ENCODE measurements around the gene MAN2A1.

MAN2A1 gene

GRCh38 chr5:109877670-109878045 is 187.9 kb downstream of the MAN2A1 start:
- Histone ChIP-seq H3K4me3 (replicated peaks; ENCODE audit: low read depth, low read length) (no peak overlapping the region), H3K27me3 (replicated peaks; ENCODE audit: control insufficient read depth, insufficient read depth, low read length) (no peaks in the 10 kb centered on the region), H3K36me3 (ENCODE audit: control insufficient read depth, insufficient read depth, low read length) (no peaks in the 10 kb centered on the region)
- no peak for DNase-seq (ENCODE audit: extremely low read depth, insufficient read length)
- TF ChIP-seq, protein P1, sequence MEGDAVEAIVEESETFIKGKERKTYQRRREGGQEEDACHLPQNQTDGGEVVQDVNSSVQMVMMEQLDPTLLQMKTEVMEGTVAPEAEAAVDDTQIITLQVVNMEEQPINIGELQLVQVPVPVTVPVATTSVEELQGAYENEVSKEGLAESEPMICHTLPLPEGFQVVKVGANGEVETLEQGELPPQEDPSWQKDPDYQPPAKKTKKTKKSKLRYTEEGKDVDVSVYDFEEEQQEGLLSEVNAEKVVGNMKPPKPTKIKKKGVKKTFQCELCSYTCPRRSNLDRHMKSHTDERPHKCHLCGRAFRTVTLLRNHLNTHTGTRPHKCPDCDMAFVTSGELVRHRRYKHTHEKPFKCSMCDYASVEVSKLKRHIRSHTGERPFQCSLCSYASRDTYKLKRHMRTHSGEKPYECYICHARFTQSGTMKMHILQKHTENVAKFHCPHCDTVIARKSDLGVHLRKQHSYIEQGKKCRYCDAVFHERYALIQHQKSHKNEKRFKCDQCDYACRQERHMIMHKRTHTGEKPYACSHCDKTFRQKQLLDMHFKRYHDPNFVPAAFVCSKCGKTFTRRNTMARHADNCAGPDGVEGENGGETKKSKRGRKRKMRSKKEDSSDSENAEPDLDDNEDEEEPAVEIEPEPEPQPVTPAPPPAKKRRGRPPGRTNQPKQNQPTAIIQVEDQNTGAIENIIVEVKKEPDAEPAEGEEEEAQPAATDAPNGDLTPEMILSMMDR (IDR thresholded peaks at IDR 0.05; ENCODE audit: insufficient read depth, low read length, poor library complexity, severe bottlenecking), result no peak

GRCh38 chr5:109878887-109879286 is 189.2 kb downstream of the MAN2A1 start:
- no peaks in the 10 kb centered on the region for H3K27me3 ChIP-seq (replicated peaks; ENCODE audit: control insufficient read depth, insufficient read depth, low read length)
- no peak overlapping the region for H3K4me3 ChIP-seq (replicated peaks; ENCODE audit: low read depth, low read length)
- H3K36me3 ChIP-seq (ENCODE audit: control insufficient read depth, insufficient read depth, low read length), result no peaks in the 10 kb centered on the region
- DNase-seq (ENCODE audit: extremely low read depth, insufficient read length), result no peak
- TF ChIP-seq, protein P1 (IDR thresholded peaks at IDR 0.05; ENCODE audit: insufficient read depth, low read length, poor library complexity, severe bottlenecking), result no peak

DNA sequence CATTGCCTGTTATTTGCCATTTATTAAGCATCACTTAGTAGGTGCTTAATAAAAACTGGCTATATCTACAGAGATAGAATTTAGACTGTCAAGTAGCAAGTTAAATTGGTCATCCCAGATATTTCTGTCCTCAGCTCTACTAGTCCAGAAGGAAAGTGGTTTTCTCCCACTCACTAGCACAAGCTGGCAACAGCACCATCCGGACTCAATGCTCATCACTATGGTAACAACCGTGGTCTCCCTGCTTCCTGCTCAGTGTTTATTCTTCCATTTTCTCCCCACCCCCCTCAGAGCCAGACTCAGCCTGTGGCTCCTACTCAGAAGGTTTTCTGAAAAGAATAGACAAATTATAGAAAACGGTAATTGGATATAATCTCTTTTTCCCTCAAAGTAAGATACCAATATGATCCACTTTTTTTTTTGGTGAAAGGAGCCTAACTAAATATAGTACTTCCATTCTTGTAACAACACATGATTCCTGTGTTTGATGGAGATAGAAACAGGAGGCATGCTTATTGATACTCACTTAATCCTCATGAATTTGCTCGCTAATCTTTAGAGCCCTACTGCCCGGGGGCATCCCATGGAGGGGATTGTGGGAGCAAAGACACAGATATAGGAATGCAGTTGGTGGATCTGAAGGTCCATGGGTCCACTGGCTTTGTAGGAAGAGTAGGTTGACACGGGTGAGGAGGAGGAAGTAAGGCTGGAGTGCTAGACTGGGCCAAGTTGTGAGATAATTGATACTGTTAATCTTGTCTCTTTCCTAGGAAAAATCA is 191.4 kb downstream of the MAN2A1 start:
- no peak for DNase-seq (ENCODE audit: extremely low read depth, insufficient read length)
- TF ChIP-seq, protein P1 (IDR thresholded peaks at IDR 0.05; ENCODE audit: insufficient read depth, low read length, poor library complexity, severe bottlenecking), result no peak
- Histone ChIP-seq H3K36me3 (ENCODE audit: control insufficient read depth, insufficient read depth, low read length) (no peaks in the 10 kb centered on the region), H3K4me3 (replicated peaks; ENCODE audit: low read depth, low read length) (no peak overlapping the region), H3K27me3 (replicated peaks; ENCODE audit: control insufficient read depth, insufficient read depth, low read length) (no peaks in the 10 kb centered on the region)

DNA sequence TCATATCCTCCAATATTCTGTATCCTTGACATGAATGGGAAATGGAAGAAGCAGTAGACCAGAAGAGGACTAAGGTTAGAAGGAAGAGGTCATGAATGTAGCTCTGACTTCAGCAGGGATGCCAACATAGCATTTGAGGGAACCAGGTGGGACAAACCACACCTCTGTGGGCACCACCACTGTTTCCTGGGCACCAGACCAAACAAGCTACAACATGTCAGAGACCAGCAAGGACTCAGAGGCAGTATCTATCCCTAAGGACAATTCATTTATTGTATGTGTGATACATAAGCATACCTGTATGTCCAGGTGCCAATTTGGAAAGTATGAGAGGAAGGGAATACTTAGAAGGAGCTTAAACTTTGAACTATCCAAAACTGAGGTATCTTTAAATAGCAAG is 192.8 kb downstream of the MAN2A1 start:
- TF ChIP-seq, protein P1 (IDR thresholded peaks at IDR 0.05; ENCODE audit: insufficient read depth, low read length, poor library complexity, severe bottlenecking), result no peak
- no peak for DNase-seq (ENCODE audit: extremely low read depth, insufficient read length)
- Histone ChIP-seq H3K27me3 (replicated peaks; ENCODE audit: control insufficient read depth, insufficient read depth, low read length) (no peaks in the 10 kb centered on the region), H3K4me3 (replicated peaks; ENCODE audit: low read depth, low read length) (no peak overlapping the region), H3K36me3 (ENCODE audit: control insufficient read depth, insufficient read depth, low read length) (no peaks in the 10 kb centered on the region)

DNA sequence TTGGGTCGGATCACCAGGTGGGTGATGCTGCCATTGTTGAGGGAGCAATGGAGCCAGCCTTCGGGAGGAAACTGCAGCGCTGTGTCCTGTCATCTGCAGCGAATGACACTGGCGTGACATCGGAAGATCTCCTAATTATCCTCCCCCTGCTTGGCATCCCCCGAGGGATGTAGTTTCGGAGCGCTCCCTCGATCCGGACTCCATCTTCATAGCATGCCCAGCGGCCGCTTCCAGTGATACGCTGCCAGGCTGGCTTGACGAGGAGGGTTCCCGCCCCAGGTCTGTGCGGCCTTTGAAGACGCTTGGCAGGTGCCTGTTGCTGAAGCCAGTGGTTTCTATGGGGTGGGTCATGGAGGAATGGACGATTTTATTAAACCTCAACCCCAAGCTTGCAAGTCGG is 194.9 kb downstream of the MAN2A1 start:
- TF ChIP-seq, protein P1 (IDR thresholded peaks at IDR 0.05; ENCODE audit: insufficient read depth, low read length, poor library complexity, severe bottlenecking), result no peak
- no peaks in the 10 kb centered on the region for H3K27me3 ChIP-seq (replicated peaks; ENCODE audit: control insufficient read depth, insufficient read depth, low read length)
- no peak overlapping the region for H3K4me3 ChIP-seq (replicated peaks; ENCODE audit: low read depth, low read length)
- DNase-seq (ENCODE audit: extremely low read depth, insufficient read length), result no peak
- H3K36me3 ChIP-seq (ENCODE audit: control insufficient read depth, insufficient read depth, low read length), result no peaks in the 10 kb centered on the region
